Heart right ventricle (tissue), 16 donors: ENCODE data around the gene MAN2A2. TPM values are rescaled to one million over a fixed set of nuclear protein-coding genes. Genes with fewer than 3 reads are reported as not detected.

Source experiments
- ATAC-seq, 8 donors: fragments of 200-7000 bp; cut with Tn5 transposase; one replicate each; pipeline ENCODE4 v1.9.1; 2020; ENCODE audit warnings: mild to moderate bottlenecking in 8 of 8, moderate library complexity in 8 of 8, moderate number of reproducible peaks in 1 of 8
- DNase-seq, 2 donors: peaks; one replicate each; pipeline ENCODE4 v3.0.0-alpha.2; 2020
- H3K27ac ChIP-seq, 10 donors: fragments of 200-600 bp; sonication (generic) in 2 of 10; one replicate each; pipeline versions ENCODE4 v1.5.0 to v1.8.0; 2020 to 2022; ENCODE audit warnings: mild to moderate bottlenecking in 3 of 10
- H3K27me3 ChIP-seq, 7 donors: fragments of 200-600 bp; one replicate each; pipeline ENCODE4 v1.8.0; 2021 to 2022; ENCODE audit warnings: mild to moderate bottlenecking in 2 of 7
- H3K36me3 ChIP-seq, 9 donors: fragments of 200-600 bp; sonication (generic) in 1 of 9; one replicate each; pipeline versions ENCODE4 v1.5.0 to v1.8.0; 2020 to 2022; ENCODE audit warnings: mild to moderate bottlenecking in 2 of 9
- H3K4me1 ChIP-seq, 9 donors: fragments of 200-600 bp; sonication (generic) in 1 of 9; one replicate each; pipeline versions ENCODE4 v1.5.0 to v1.8.0; 2020 to 2022; ENCODE audit warnings: mild to moderate bottlenecking in 4 of 9
- H3K4me3 ChIP-seq, 10 donors: fragments of 200-600 bp; sonication (generic) in 2 of 10; one replicate each; pipeline versions ENCODE4 v1.5.0 to v1.8.0; 2020 to 2022; ENCODE audit warnings: mild to moderate bottlenecking in 7 of 10, moderate library complexity in 2 of 10
- H3K9me3 ChIP-seq, 11 donors: fragments of 200-600 bp in 10 of 11; sonication (generic) in 2 of 11; one replicate each; pipeline versions ENCODE4 v1.5.0 to v1.8.0; 2013 to 2022; ENCODE audit warnings: mild to moderate bottlenecking in 2 of 11, control low read depth in 1 of 11, moderate library complexity in 1 of 11
- WGBS, 2 donors: extraction: QIAGEN DNeasy Blood & Tissue Kit; methylation state at CpG; one replicate each; pipeline ENCODE4 v1.1.7; 2013; ENCODE audit warnings: inconsistent platforms in 1 of 2; 5-methylcytosine and 5-hydroxymethylcytosine counted together
- intact Hi-C, 10 donors: fragments of 100-400 bp; cut with DNase I; formaldehyde crosslinking; loops; one replicate each; pipeline versions ENCODE4 v1.11.1 to v1.14.2; 2022
- polyA plus RNA-seq, 2 donors: library from polyadenylated mRNA; stranded (reverse); fragments of 200-250 nt; gene quantifications; one replicate each; pipeline ENCODE4 v1.2.3, GENCODE V29; 2013
- total RNA-seq, 10 donors: library from RNA; stranded (reverse); fragmentation: NEBNext Ultra II Directional in 3 of 10; extraction: Animal tissue kit (Norgen Biotek cat#: 25700) in 3 of 10; gene quantifications; one replicate each; pipeline versions ENCODE4 v1.2.1 to v1.2.4, GENCODE V29; 2021 to 2023
- TF ChIP-seq, protein P1 (sequence below), 9 donors: fragments of 200-600 bp; sonication (generic) in 2 of 9; IDR thresholded peaks; one replicate each; pipeline versions ENCODE4 v1.5.0 to v1.8.0; 2021 to 2022; ENCODE audit warnings: antibody characterized with exemption in 9 of 9, mild to moderate bottlenecking in 5 of 9, moderate library complexity in 1 of 9
- donor health status: Arrhythmogenic right ventricular cardiomyopathy.
- donor health status: ischemic (EF 13 %, LVEDD 7.1; RV severe dilation, severe dysfunction).
- donor health status: healthy with polysubstance abuse.
- donor health status: DM: no; HTN: yes; CAD: no.
- donor health status: DM: no; HTN: no; CAD: no.
- donor health status: ischemic (EF 25% LVEDD 6.9; RV normal size, moderate dysfunction).
- donor health status: ischemic (EF 25% LVEDD 5.7; RV mildly dilated, moderate dysfunction).
- donor health status: healthy.
- donor health status: DM: yes; HTN: yes; CAD: no.
- donor health status: Ischemic cardiomyopathy.
- donor health status: ischemic (EF 35%, LVEDD 5.7; RV mildly dilated, moderate dysfunction).
- donor health status: nonischemic (EF 11% LVEDD 7.7; RV severe dilation, severe dysfunction).
- donor health status: DM: yes; HTN: yes; CAD: no.
- donor health status: PGD.
- donor health status: ischemic (EF 29% LVEDD 5.4; RV normal size, mild dysfunction).
- donor health status: nonischemic (EF 23%, LVEDD 6.1; RV moderate dilation, normal function).

The MAN2A2 gene
- total and polyA plus RNA-seq, 12 donors: 24.8 to 157 (median 95.6) TPM

DNA sequence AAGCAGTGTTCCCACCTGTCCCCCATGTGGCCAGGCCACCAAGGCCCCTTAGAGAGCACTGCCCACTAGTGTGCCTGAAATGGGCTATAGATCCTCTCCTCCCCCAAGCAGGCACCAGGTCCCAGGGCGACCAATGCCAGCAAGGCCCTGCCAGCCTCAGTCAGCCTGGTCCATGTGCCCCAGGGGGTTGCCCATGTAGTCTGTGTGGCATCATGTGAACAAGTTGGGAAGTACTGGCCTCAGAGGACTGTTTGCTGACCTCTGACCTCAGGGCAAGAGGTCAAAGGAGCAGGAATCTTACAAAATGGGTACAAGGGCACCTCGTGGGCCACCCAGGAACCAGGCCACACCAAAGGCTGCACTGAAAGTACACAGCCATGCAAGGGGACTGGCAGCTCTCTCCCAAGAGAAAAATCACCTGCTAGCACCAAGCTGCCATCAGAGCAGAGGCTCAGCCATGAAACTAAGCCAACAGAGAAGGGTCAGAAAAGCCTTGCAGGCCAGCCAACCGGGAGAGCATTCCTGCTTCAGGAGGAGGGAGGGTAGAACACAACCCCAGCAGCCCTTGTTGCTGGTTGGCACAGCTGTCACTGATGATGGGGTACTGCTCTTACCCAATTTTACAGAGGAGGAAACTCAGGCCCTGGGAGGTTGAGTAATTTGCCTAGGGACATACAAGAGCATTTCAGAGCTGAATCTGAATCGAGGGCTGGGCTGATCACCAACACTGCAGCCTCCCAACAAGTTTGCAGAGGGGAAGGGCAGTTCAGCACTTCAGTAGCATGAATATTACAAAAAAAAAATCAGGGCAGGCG lies 39.9 kb upstream of the MAN2A2 start:
- Histone ChIP-seq H3K4me3 (no peak overlapping the region), H3K4me1 (peaks cover 3 to 51% (median 16%) of the 10 kb centered on the region in 9 donors), H3K36me3 (no peaks in the 10 kb centered on the region), H3K9me3 (no peaks in the 10 kb centered on the region), H3K27me3 (no peaks in the 10 kb centered on the region), H3K27ac (peak overlapping the region in 5 of 10 donors; percentile 7 to 59 (median 27))
- TF ChIP-seq, protein P1, sequence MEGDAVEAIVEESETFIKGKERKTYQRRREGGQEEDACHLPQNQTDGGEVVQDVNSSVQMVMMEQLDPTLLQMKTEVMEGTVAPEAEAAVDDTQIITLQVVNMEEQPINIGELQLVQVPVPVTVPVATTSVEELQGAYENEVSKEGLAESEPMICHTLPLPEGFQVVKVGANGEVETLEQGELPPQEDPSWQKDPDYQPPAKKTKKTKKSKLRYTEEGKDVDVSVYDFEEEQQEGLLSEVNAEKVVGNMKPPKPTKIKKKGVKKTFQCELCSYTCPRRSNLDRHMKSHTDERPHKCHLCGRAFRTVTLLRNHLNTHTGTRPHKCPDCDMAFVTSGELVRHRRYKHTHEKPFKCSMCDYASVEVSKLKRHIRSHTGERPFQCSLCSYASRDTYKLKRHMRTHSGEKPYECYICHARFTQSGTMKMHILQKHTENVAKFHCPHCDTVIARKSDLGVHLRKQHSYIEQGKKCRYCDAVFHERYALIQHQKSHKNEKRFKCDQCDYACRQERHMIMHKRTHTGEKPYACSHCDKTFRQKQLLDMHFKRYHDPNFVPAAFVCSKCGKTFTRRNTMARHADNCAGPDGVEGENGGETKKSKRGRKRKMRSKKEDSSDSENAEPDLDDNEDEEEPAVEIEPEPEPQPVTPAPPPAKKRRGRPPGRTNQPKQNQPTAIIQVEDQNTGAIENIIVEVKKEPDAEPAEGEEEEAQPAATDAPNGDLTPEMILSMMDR (IDR thresholded peaks at IDR 0.05): no peak
- WGBS, 2 donors: 66 to 82% methylated on average over 5 of the region's 5 CpGs
- intact Hi-C loops: loop anchor here in 1 of 10 donors (10.0 kb wide), 1 partner anchor 98 kb away; no protein-coding TSS in a partner anchor
- DNase-seq (no peak), ATAC-seq (peak; percentile 13 to 70 (median 31))

DNA sequence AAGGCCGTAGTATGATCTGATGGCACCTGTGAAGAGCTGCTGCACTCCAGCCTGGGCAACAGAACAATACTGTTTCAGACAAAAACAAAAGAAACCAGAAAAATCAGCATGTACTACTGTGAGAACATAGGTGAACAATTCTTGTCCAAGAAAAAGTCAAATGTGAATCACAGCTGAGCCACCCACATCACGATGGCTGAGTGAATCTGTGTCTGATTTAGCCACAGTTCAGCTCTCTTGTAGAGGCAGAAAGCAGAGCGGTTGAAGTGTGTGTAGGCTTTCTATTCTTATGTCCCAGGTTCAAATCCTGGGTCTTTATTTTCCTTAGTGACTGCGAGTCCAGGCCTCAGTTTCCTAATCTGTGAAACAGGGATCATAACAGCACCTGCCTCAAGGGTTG lies 39.1 kb upstream of the MAN2A2 start:
- Histone ChIP-seq H3K4me3 (no peak overlapping the region), H3K9me3 (no peaks in the 10 kb centered on the region), H3K4me1 (peaks cover 5 to 59% (median 24%) of the 10 kb centered on the region in 9 donors), H3K36me3 (no peaks in the 10 kb centered on the region), H3K27me3 (no peaks in the 10 kb centered on the region), H3K27ac (peak overlapping the region in 1 of 10 donors; percentile 59)
- TF ChIP-seq, protein P1 (IDR thresholded peaks at IDR 0.05): no peak
- DNase-seq (no peak), ATAC-seq (no peak)
- WGBS, 2 donors: 93 to 94% methylated on average over 4 of the region's 4 CpGs
- intact Hi-C loops: loop anchor here in 1 of 10 donors (10.0 kb wide), 1 partner anchor 99 kb away; no protein-coding TSS in a partner anchor

DNA sequence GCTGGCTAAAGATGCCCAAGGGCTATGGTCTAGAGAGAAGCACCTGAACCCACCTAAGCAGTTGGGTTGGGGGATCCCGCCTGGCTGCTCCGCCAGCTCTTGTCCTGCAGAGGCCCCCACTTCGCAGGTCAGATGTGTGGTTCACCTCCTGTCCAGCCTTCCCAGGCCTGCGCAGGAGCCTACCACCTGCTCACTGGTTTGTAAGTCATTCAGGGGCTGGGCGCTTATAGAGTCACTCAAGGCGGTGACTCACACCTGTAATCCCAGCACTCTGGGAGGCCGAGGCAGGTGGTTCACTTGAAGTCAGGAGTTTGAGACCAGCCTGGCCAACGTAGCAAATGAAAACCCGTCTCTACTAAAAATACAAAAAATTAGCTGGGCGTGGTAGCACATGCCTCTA lies 38.6 kb upstream of the MAN2A2 start:
- H3K36me3 ChIP-seq: no peaks in the 10 kb centered on the region
- H3K4me1 ChIP-seq: peaks cover 6 to 59% (median 28%) of the 10 kb centered on the region in 9 donors
- H3K4me3 ChIP-seq: no peak overlapping the region
- no peak overlapping the region for H3K27ac ChIP-seq
- TF ChIP-seq, protein P1 (IDR thresholded peaks at IDR 0.05): no peak
- intact Hi-C loops: loop anchor here in 1 of 10 donors (10.0 kb wide), 1 partner anchor 100 kb away; no protein-coding TSS in a partner anchor
- no peak for DNase-seq
- H3K27me3 ChIP-seq: no peaks in the 10 kb centered on the region
- no peak for ATAC-seq
- 95 to 96% methylated on average over 10 of the region's 10 CpGs for WGBS, 2 donors
- H3K9me3 ChIP-seq: no peaks in the 10 kb centered on the region

DNA sequence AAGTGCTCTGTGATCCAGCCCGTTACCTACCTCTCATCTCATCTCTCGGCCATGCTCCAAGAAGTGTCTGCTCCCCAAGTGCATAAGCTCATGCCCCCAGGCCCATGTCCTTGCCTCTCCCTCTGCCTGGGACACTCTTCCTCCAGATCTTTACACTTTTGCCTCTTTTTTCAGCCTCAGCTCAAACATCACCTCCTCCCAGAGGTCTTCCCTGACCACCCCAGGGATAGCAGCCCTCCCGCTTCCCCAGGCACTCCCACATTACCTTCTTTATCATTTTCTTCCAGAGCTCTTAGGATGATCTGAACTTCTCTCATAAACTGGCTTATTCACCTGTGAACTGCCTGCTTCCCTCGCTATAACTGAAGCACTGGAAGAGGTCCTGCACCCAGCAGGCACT lies 37.4 kb upstream of the MAN2A2 start:
- H3K4me1 ChIP-seq: peaks cover 6 to 59% (median 32%) of the 10 kb centered on the region in 9 donors
- intact Hi-C loops: loop anchor here in 2 of 10 donors (5.0 to 10.0 kb wide), 2 partner anchors 53 to 101 kb away; no protein-coding TSS in a partner anchor
- ATAC-seq (no peak), DNase-seq (no peak)
- no peak overlapping the region for H3K4me3 ChIP-seq
- no peaks in the 10 kb centered on the region for H3K9me3 ChIP-seq
- 95 to 97% methylated on average over 4 of the region's 4 CpGs for WGBS, 2 donors
- TF ChIP-seq, protein P1 (IDR thresholded peaks at IDR 0.05): no peak
- H3K27me3 ChIP-seq: no peaks in the 10 kb centered on the region
- no peak overlapping the region for H3K27ac ChIP-seq
- H3K36me3 ChIP-seq: no peaks in the 10 kb centered on the region
